K562 (cell line): ENCODE measurements around the gene PIGL. TPM values are rescaled to one million over a fixed set of nuclear protein-coding genes. Genes with fewer than 3 reads are reported as not detected.
A peak's percentile ranks its signal among the peaks of the same experiment; 100 is the strongest.

Experiments
- ATAC-seq: fragments of 200-7000 bp; cut with Tn5 transposase; 3 replicates; pipeline ENCODE4 v1.9.1; 2020; ENCODE audit warnings: moderate library complexity
- BruUV-seq: library from RNA; stranded (reverse); fragments of 400-500 nt; replicated peaks from 2 replicates; lab custom pipeline; 2021; lab: Mats Ljungman, UMichigan
- CTCF ChIA-PET: fragments of 300-600 bp; formaldehyde crosslinking; extraction: SDS; loops from one replicate; lab custom pipeline; 2021; ENCODE audit warnings: low intra/inter-chr PET ratio; lab: Yijun Ruan, JAX
- POLR2A ChIA-PET: fragments of 300-600, 350-650 bp; sonication (Branson Sonifier 250); formaldehyde crosslinking; extraction: SDS; loops from one replicate; lab custom pipeline; 2021; ENCODE audit warnings: antibody characterized with exemption, inconsistent platforms; lab: Yijun Ruan, JAX
- DNase-seq, 4 experiments: peaks; one replicate each; pipeline versions ENCODE4 v3.0.0 to v3.0.0-alpha.2; 2011 to 2018; ENCODE audit warnings: low spot score in 3 of 4, mixed read lengths in 3 of 4; ENCODE audit errors: extremely low read depth in 1 of 4
- FAIRE-seq: peaks from 2 replicates; lab custom pipeline; 2011; peaks lifted over from hg19 to GRCh38; lab: Jason Lieb, UNC
- H2AFZ ChIP-seq: 2 replicates; pipeline ENCODE4 v1.6.0; 2011; ENCODE audit warnings: low read depth, low read length, control low read depth, inconsistent platforms
- H3K27ac ChIP-seq: fragments of 200-600 bp; 3 replicates; pipeline ENCODE4 v1.8.0; 2011; ENCODE audit warnings: low read depth, mild to moderate bottlenecking, control low read depth, inconsistent platforms, low read length, moderate library complexity, mixed read lengths; ENCODE audit errors: extremely low read depth
- H3K27me3 ChIP-seq, 2 experiments: fragments of 300-600 bp in 1 of 2; 2 replicates in 1 of 2; 3 replicates in 1 of 2; pipeline versions ENCODE4 v1.6.0 to v1.8.0; 2011; ENCODE audit warnings: inconsistent platforms in 2 of 2, low read length in 2 of 2, mild to moderate bottlenecking in 1 of 2, mixed read lengths in 1 of 2, moderate library complexity in 1 of 2; ENCODE audit not compliant: control insufficient read depth in 2 of 2, insufficient read depth in 2 of 2
- H3K36me3 ChIP-seq: fragments of 300-600 bp; 3 replicates; pipeline ENCODE4 v1.8.0; 2011; ENCODE audit warnings: mild to moderate bottlenecking, low read length, inconsistent platforms; ENCODE audit not compliant: control insufficient read depth, insufficient read depth
- H3K4me1 ChIP-seq, 2 experiments: fragments of 200-600 bp in 1 of 2; replicated peaks in 1 of 2; 2 replicates in 1 of 2; 3 replicates in 1 of 2; pipeline versions ENCODE4 v1.5.1 to v1.8.0; 2011; ENCODE audit warnings: inconsistent platforms in 2 of 2, low read length in 2 of 2, mild to moderate bottlenecking in 1 of 2, mixed read lengths in 1 of 2, moderate library complexity in 1 of 2; ENCODE audit not compliant: control insufficient read depth in 2 of 2, insufficient read depth in 2 of 2
- H3K4me2 ChIP-seq: 2 replicates; pipeline ENCODE4 v1.6.1; 2011; ENCODE audit warnings: low read length, control low read depth, inconsistent platforms, mixed read lengths; ENCODE audit not compliant: insufficient read depth
- H3K4me3 ChIP-seq: fragments of 200-600 bp; sonication (generic), shearing (Covaris generic); 2 replicates; pipeline ENCODE4 v1.5.1; 2016; ENCODE audit warnings: control low read depth, inconsistent platforms
- H3K79me2 ChIP-seq: fragments of 200-600 bp; 3 replicates; pipeline ENCODE4 v1.8.0; 2011; ENCODE audit warnings: low read length, inconsistent platforms; ENCODE audit not compliant: control insufficient read depth, insufficient read depth
- H3K9ac ChIP-seq, 2 experiments: 2 replicates each; pipeline versions ENCODE4 v1.6.0 to v1.6.1; 2011; ENCODE audit warnings: low read depth in 2 of 2, low read length in 2 of 2, control low read depth in 1 of 2, inconsistent platforms in 1 of 2, mild to moderate bottlenecking in 1 of 2, mixed read lengths in 1 of 2; ENCODE audit not compliant: insufficient read depth in 1 of 2
- H3K9me1 ChIP-seq: one replicate; pipeline ENCODE4 v1.6.0; 2011; ENCODE audit warnings: inconsistent platforms, mild to moderate bottlenecking, low read length, moderate library complexity; ENCODE audit not compliant: control insufficient read depth, insufficient read depth
- H3K9me3 ChIP-seq: replicated peaks from 2 replicates; pipeline ENCODE4 v1.5.1; 2011; ENCODE audit warnings: low read depth, low read length, inconsistent platforms; ENCODE audit not compliant: control insufficient read depth, insufficient read depth
- H4K20me1 ChIP-seq: replicated peaks from 2 replicates; pipeline ENCODE4 v1.6.1; 2011; ENCODE audit warnings: low read length, inconsistent platforms, mixed read lengths; ENCODE audit not compliant: control insufficient read depth, insufficient read depth
- CBX3 ChIP-seq, 2 experiments: IDR thresholded peaks; 1 replicate in 1 of 2; 2 replicates in 1 of 2; pipeline ENCODE4 v1.6.1; 2012; ENCODE audit warnings: inconsistent platforms in 2 of 2, low read length in 2 of 2, borderline replicate concordance in 1 of 2, control low read depth in 1 of 2
- CCNT2 ChIP-seq: IDR thresholded peaks from 2 replicates; pipeline ENCODE4 v1.6.1; 2011; ENCODE audit warnings: borderline replicate concordance, low read depth, mild to moderate bottlenecking, moderate library complexity, mixed read lengths, low read length; ENCODE audit not compliant: insufficient read length; ENCODE audit errors: extremely low read depth
- DNMT1 ChIP-seq: fragments of 450-650 bp; IDR thresholded peaks from 2 replicates; pipeline ENCODE4 v1.6.1; 2016; ENCODE audit warnings: antibody characterized with exemption, mild to moderate bottlenecking
- HINFP ChIP-seq: fragments of 450-650 bp; conservative IDR thresholded peaks from 2 replicates; pipeline ENCODE4 v1.6.1; 2016; ENCODE audit warnings: missing genetic modification characterization, low read depth, mild to moderate bottlenecking, control low read depth, missing compliant biosample characterization
- MED1 ChIP-seq: sonication (generic); formaldehyde crosslinking; IDR thresholded peaks from 2 replicates; pipeline ENCODE4 v1.8.1; 2023; ENCODE audit warnings: missing genetic modification reagents, borderline replicate concordance
- PPARD ChIP-seq: fragments of 250-450 bp; sonication (Bioruptor Pico); IDR thresholded peaks from 2 replicates; pipeline ENCODE4 v1.8.0; 2022; ENCODE audit warnings: inconsistent platforms, mild to moderate bottlenecking, moderate library complexity
- SNRNP70 ChIP-seq: fragments of 200-400 bp; formaldehyde crosslinking; optimal IDR thresholded peaks from 2 replicates; pipeline ENCODE3; 2017; ENCODE audit warnings: low read depth, low read length
- TAF7 ChIP-seq: fragments of 450-650 bp; IDR thresholded peaks from 2 replicates; pipeline ENCODE4 v1.6.1; 2016; ENCODE audit warnings: missing genetic modification characterization, missing compliant biosample characterization
- ZNF717 ChIP-seq: fragments of 250-450 bp; sonication (Bioruptor Pico); IDR thresholded peaks from 2 replicates; pipeline ENCODE4 v1.5.0; 2021
- ZNF740 ChIP-seq, 3 experiments: fragments of 200-800 bp in 1 of 3; sonication (Bioruptor generic) in 1 of 3; sonication (generic) in 1 of 3; formaldehyde crosslinking in 1 of 3; IDR thresholded peaks; 2 replicates each; pipeline versions ENCODE4 v1.6.1 to v1.8.0; 2016 to 2022; ENCODE audit warnings: mild to moderate bottlenecking in 2 of 3, missing compliant biosample characterization in 2 of 3, missing genetic modification characterization in 2 of 3, missing genetic modification reagents in 1 of 3
- WGBS: fragments of 100-300 bp; shearing (Covaris generic); methylation state at CpG from one replicate; pipeline ENCODE4 v1.1.6; 2016; ENCODE audit warnings: low coverage, mixed read lengths; ENCODE audit not compliant: insufficient coverage; ENCODE audit errors: missing lambda C conversion rate; 5-methylcytosine and 5-hydroxymethylcytosine counted together
- in situ Hi-C: fragments of 300-500 bp; cut with MboI; formaldehyde crosslinking; loops from 4 replicates; pipeline ENCODE4 v1.15.0; 2018; ENCODE audit warnings: inconsistent platforms, mixed read lengths
- intact Hi-C: fragments of 100-400 bp; cut with micrococcal nuclease; formaldehyde crosslinking; loops from 2 replicates; pipeline ENCODE4 v1.14.2; 2022
- polyA plus RNA-seq, 8 experiments: library from polyadenylated mRNA; depleted of rRNA in 4 of 8; stranded (reverse) in 5 of 8; unstranded in 3 of 8; fragments of >200 nt; fragmentation: Nextera tagmentation in 2 of 8; fragmentation: Illumina TruSeq in 1 of 8; extraction: Ambion mirVana in 2 of 8; extraction: Trizol in 1 of 8; gene quantifications; 2 replicates each; pipeline versions ENCODE4 v1.2.1 to v1.2.3, GENCODE V29; 2011 to 2014; ENCODE audit warnings: inconsistent platforms in 1 of 8, missing spikeins in 1 of 8
- total RNA-seq, 7 experiments: library from RNA; depleted of rRNA in 6 of 7; stranded (reverse); fragments of >200 nt in 6 of 7; fragmentation: Illumina TruSeq in 2 of 7; extraction: Trizol in 2 of 7; gene quantifications; 2 replicates each; pipeline versions ENCODE4 v1.2.1 to v1.2.3, GENCODE V29; 2011 to 2021; ENCODE audit warnings: low replicate concordance in 1 of 7

PIGL gene
- total and polyA plus RNA-seq, 9 of the 15 experiments (the other 6 are each of a cell fraction or from before 2014, with no cell fraction given): 19.9 to 55.3 (median 29.6) TPM

- no peak overlapping the region for H3K9ac ChIP-seq
- H4K20me1 ChIP-seq: no peaks in the 10 kb centered on the region
- FAIRE-seq: peak; percentile 44
- intact Hi-C loops: no loop called here
- peaks cover 3 to 16% of the 10 kb centered on the region in 2 experiments; a peak in 3 of 5 replicates for H3K4me1 ChIP-seq
- ChIA-PET CTCF (no interaction called here), POLR2A (no interaction called here)
- WGBS: 29% methylated on average over 1 of the region's 1 CpG
- H3K27ac ChIP-seq: no peak overlapping the region
- H2AFZ ChIP-seq: no peak overlapping the region
- DNase-seq: no peak
- ATAC-seq: no peak
- no peaks in the 10 kb centered on the region for H3K27me3 ChIP-seq
- BruUV-seq: no TSS peak
- no peaks in the 10 kb centered on the region for H3K79me2 ChIP-seq
- peaks cover 2% of the 10 kb centered on the region; the same call in 1 of the 3 replicates for H3K36me3 ChIP-seq
- no peak for TF ChIP-seq TAF7 (tag)
- 0 out of 3 replicates have a peak, but pooled peaks of 1 of the 2 experiments have one; percentile 31 for TF ChIP-seq CBX3 (IDR thresholded peaks at IDR 0.05; ENCODE audit: borderline replicate concordance in 1 of 2, low read length in 2 of 2)
- H3K4me3 ChIP-seq: no peak overlapping the region
- in situ Hi-C loops: no loop called here
- H3K9me3 ChIP-seq: no peaks in the 10 kb centered on the region; the same call in 1 of the 2 replicates
- H3K9me1 ChIP-seq: no peaks in the 10 kb centered on the region
- no peak overlapping the region for H3K4me2 ChIP-seq
Observed at GRCh38 chr17:16277163-16277562, 60.2 kb downstream of the PIGL start.

- in situ Hi-C loops: no loop called here
- WGBS: 42% methylated on average over 2 of the region's 2 CpGs
Observed at GRCh38 chr17:16281351-16281750, 64.3 kb downstream of the PIGL start.

More at GRCh38 chr17:16281351-16281750, 64.3 kb downstream of the PIGL start:
- H3K4me1 ChIP-seq: peaks cover 0 to 20% of the 10 kb centered on the region in 2 experiments; a peak in 3 of 5 replicates
- no peak for TF ChIP-seq ZNF740 (CRISPR knock-in tag; IDR thresholded peaks at IDR 0.05)
- TF ChIP-seq ZNF740 (tag; IDR thresholded peaks at IDR 0.05): no peak
- TF ChIP-seq PPARD (CRISPR knock-in tag): no peak
- no peak for TF ChIP-seq SNRNP70
- no peak for TF ChIP-seq HINFP (tag)
- no peak for TF ChIP-seq MED1 (CRISPR knock-in tag)
- TF ChIP-seq CCNT2: no peak
- no peak for TF ChIP-seq ZNF717 (CRISPR knock-in tag)
- TF ChIP-seq DNMT1: no peak
- H3K9me3 ChIP-seq: no peaks in the 10 kb centered on the region; the same call in 1 of the 2 replicates
- DNase-seq (no peak), ATAC-seq (no peak), FAIRE-seq (no peak)
- no peak overlapping the region for H3K4me2 ChIP-seq
- H3K9ac ChIP-seq: no peak overlapping the region
- H3K4me3 ChIP-seq: no peak overlapping the region
- ChIA-PET POLR2A (no interaction called here), CTCF (no interaction called here)
- peaks cover 5% of the 10 kb centered on the region; the same call in 2 of the 3 replicates for H3K36me3 ChIP-seq
- intact Hi-C loops: loop anchor here (10.0 kb wide), 1 partner anchor 243 kb away; no protein-coding TSS in a partner anchor
- H3K27me3 ChIP-seq: no peaks in the 10 kb centered on the region
- BruUV-seq: no TSS peak
- no peak overlapping the region for H2AFZ ChIP-seq
- H3K9me1 ChIP-seq: no peaks in the 10 kb centered on the region
- no peaks in the 10 kb centered on the region for H3K79me2 ChIP-seq
- H3K27ac ChIP-seq: no peak overlapping the region
- H4K20me1 ChIP-seq: no peaks in the 10 kb centered on the region
